ENCODE data around the gene INHA.

GRCh38 chr2:219571311-219572236 is 536 bp upstream of the INHA start, which contains the start of gene OBSL1:
- TF ChIP-seq CTCF (IDR thresholded peaks at IDR 0.05; ENCODE audit: insufficient read depth, low read depth, low read length) (no peak), EZH2 (IDR thresholded peaks at IDR 0.05; ENCODE audit: insufficient read depth, low read length) (no peak)

All from astrocyte (in vitro differentiated cells and primary cell).